B cell (primary cell): Measurements from ENCODE around the gene TRIAP1. TPM values are rescaled to one million over a fixed set of nuclear protein-coding genes. Genes with fewer than 3 reads are reported as not detected.

Experiments used
- ATAC-seq: fragments of 200-7000 bp; cut with Tn5 transposase; one replicate; pipeline ENCODE4 v1.10.0; 2021; ENCODE audit warnings: low read depth, mild to moderate bottlenecking, moderate number of reproducible peaks, moderate library complexity
- CTCF ChIA-PET: fragments of 350-600 bp; sonication (Branson Sonifier 250); formaldehyde crosslinking; loops from one replicate; lab custom pipeline; 2021; ENCODE audit warnings: antibody characterized with exemption, inconsistent platforms; lab: Charles Lee
- POLR2A ChIA-PET: fragments of 350-600 bp; sonication (Branson Sonifier 250); formaldehyde crosslinking; loops from one replicate; lab custom pipeline; 2021; ENCODE audit warnings: antibody characterized with exemption; lab: Charles Lee
- DNase-seq: peaks from one replicate; pipeline ENCODE4 v3.0.0; 2013
- H2AFZ ChIP-seq: 2 replicates; pipeline ENCODE4 v1.6.1; 2012; ENCODE audit warnings: mild to moderate bottlenecking, low read depth, low read length; ENCODE audit not compliant: insufficient read depth, poor library complexity, severe bottlenecking
- H3K27ac ChIP-seq, 2 donors: 1 replicate in 1 of 2; 2 replicates in 1 of 2; pipeline ENCODE4 v1.5.1; 2012 to 2013; ENCODE audit warnings: low read length in 2 of 2, mild to moderate bottlenecking in 2 of 2, moderate library complexity in 1 of 2
- H3K27me3 ChIP-seq, 4 experiments: fragments of 200-600 bp in 1 of 4; sonication (generic) in 1 of 4; replicated peaks in 1 of 4; 1 replicate in 2 of 4; 2 replicates in 2 of 4; pipeline versions ENCODE4 v1.6.1 to v1.7.0; 2013 to 2016; ENCODE audit warnings: low read length in 3 of 4, mild to moderate bottlenecking in 2 of 4, mixed read lengths in 1 of 4, moderate library complexity in 1 of 4; ENCODE audit not compliant: insufficient read depth in 4 of 4, control insufficient read depth in 3 of 4; ENCODE audit errors: control extremely low read depth in 1 of 4
- H3K36me3 ChIP-seq, 2 experiments: replicated peaks in 1 of 2; 1 replicate in 1 of 2; 2 replicates in 1 of 2; pipeline versions ENCODE4 v1.6.1 to v1.7.1; 2013; ENCODE audit warnings: low read length in 1 of 2; ENCODE audit not compliant: insufficient read depth in 2 of 2, control insufficient read depth in 1 of 2; ENCODE audit errors: control extremely low read depth in 1 of 2, extremely low read depth in 1 of 2
- H3K4me1 ChIP-seq, 2 donors: fragments of 200-600 bp in 1 of 2; sonication (generic) in 1 of 2; 1 replicate in 1 of 2; 2 replicates in 1 of 2; pipeline versions ENCODE4 v1.5.1 to v1.6.1; 2013 to 2017; ENCODE audit warnings: low read length in 2 of 2; ENCODE audit not compliant: control insufficient read depth in 2 of 2, insufficient read depth in 2 of 2
- H3K4me2 ChIP-seq: replicated peaks from 2 replicates; pipeline ENCODE3; 2012; ENCODE audit warnings: mild to moderate bottlenecking, low read depth, low read length; ENCODE audit not compliant: poor library complexity, severe bottlenecking
- H3K4me3 ChIP-seq, 5 experiments: fragments of 200-600 bp in 1 of 5; sonication (generic) in 1 of 5; 1 replicate in 3 of 5; 2 replicates in 2 of 5; pipeline versions ENCODE4 v1.5.1 to v1.7.0; 2011 to 2016; ENCODE audit warnings: low read length in 4 of 5, mild to moderate bottlenecking in 4 of 5, low read depth in 2 of 5, control low read depth in 1 of 5, moderate library complexity in 1 of 5; ENCODE audit not compliant: insufficient read depth in 1 of 5; ENCODE audit errors: control extremely low read depth in 1 of 5, extremely low read depth in 1 of 5
- H3K79me2 ChIP-seq: fragments of 200-600 bp; sonication (generic); one replicate; pipeline ENCODE4 v1.6.0; 2016; ENCODE audit warnings: low read length; ENCODE audit not compliant: control insufficient read depth, insufficient read depth
- H3K9ac ChIP-seq: fragments of 200-600 bp; sonication (generic); 2 replicates; pipeline ENCODE4 v1.6.1; 2017; ENCODE audit warnings: mild to moderate bottlenecking, low read length, moderate library complexity
- H3K9me3 ChIP-seq, 3 donors: one replicate each; pipeline versions ENCODE4 v1.6.1 to v1.7.1; 2013; ENCODE audit warnings: low read length in 2 of 3; ENCODE audit not compliant: control insufficient read depth in 2 of 3, insufficient read depth in 1 of 3; ENCODE audit errors: control extremely low read depth in 1 of 3
- H4K20me1 ChIP-seq: 2 replicates; pipeline ENCODE4 v1.6.0; 2012; ENCODE audit warnings: mild to moderate bottlenecking, low read length; ENCODE audit not compliant: insufficient read depth, control insufficient read depth, poor library complexity, severe bottlenecking
- H3K27ac Mint-ChIP-seq: one replicate; pipeline ENCODE4 v1.8.0; 2021; ENCODE audit warnings: mixed read lengths
- H3K27me3 Mint-ChIP-seq: one replicate; pipeline ENCODE4 v1.8.0; 2021; ENCODE audit warnings: mixed read lengths
- H3K4me1 Mint-ChIP-seq: one replicate; pipeline ENCODE4 v1.8.0; 2021; ENCODE audit warnings: mixed read lengths
- H3K4me3 Mint-ChIP-seq: one replicate; pipeline ENCODE4 v1.8.0; 2021; ENCODE audit warnings: mixed read lengths
- H3K9me3 Mint-ChIP-seq: one replicate; pipeline ENCODE4 v1.8.0; 2022; ENCODE audit warnings: mixed read lengths; ENCODE audit not compliant: insufficient read depth
- EZH2 ChIP-seq: IDR thresholded peaks from 2 replicates; pipeline ENCODE4 v1.6.1; 2012; ENCODE audit warnings: borderline replicate concordance, low read depth, mild to moderate bottlenecking, moderate library complexity, low read length; ENCODE audit not compliant: insufficient read depth, poor library complexity, severe bottlenecking
- WGBS: methylation state at CpG from one replicate; pipeline ENCODE4 v1.1.5; 2013; ENCODE audit warnings: missing lambda C conversion rate; ENCODE audit not compliant: insufficient coverage; 5-methylcytosine and 5-hydroxymethylcytosine counted together
- intact Hi-C: fragments of 100-400 bp; cut with micrococcal nuclease; formaldehyde crosslinking; loops from one replicate; pipeline ENCODE4 v1.10.0; 2022
- polyA plus RNA-seq: library from polyadenylated mRNA; depleted of rRNA; stranded (reverse); fragments of >200 nt; gene quantifications from 2 replicates; pipeline ENCODE4 v1.2.3, GENCODE V29; 2012
- total RNA-seq, 2 donors: library from RNA; stranded (reverse); fragments of 120-200 nt in 1 of 2; gene quantifications; 1 replicate in 1 of 2; 2 replicates in 1 of 2; pipeline versions ENCODE4 v1.2.3 to v1.2.4, GENCODE V29; 2013 to 2022
- TF ChIP-seq, protein P1 (sequence below): fragments of 200-600 bp; IDR thresholded peaks from one replicate; pipeline ENCODE4 v1.8.0; 2022; ENCODE audit warnings: antibody characterized with exemption, mild to moderate bottlenecking

TRIAP1 gene
- total and polyA plus RNA-seq, 2 donors (not counting 1 experiment from before 2014, with no cell fraction given), result 13.8 to 19.6 TPM

DNA sequence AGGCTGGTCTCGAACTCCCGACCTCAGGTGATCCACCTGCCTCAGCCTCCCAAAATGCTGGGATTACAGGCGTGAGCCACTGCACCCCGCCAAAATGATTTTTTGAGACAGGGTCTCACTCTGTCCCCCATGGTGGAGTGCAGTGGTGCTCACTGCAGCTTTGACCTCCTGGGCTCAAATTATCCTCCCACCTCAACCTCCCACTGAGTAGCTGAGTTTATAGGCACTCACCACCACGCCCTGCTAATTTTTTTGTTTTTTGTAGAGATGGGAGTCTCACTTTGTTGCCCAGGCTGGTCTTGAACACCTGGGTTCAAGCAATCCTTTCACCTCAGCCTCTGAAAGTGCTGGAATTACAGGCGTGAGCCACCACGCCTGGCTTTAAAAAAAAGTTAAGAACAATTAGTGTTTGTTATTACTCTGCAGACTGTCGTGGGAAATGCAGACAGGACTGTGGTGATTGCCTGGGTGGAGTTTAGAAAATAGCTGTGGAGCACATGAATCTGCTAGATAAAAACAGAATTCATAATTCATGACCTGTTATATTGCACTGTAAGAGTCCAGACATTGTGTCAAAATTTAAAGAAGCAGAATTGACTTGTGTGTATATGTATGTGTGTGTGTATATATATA is 17.5 kb downstream of the TRIAP1 start:
- CTCF ChIA-PET, result interaction anchor here (0.6 to 2.3 kb wide), 8 partner anchors 21 to 228 kb away, joined by 3 to 10 read pairs (median 4); partner anchors contain the start of gene RPLP0
- Histone ChIP-seq H2AFZ (no peak overlapping the region), H3K4me1 (no peaks in the 10 kb centered on the region), H3K4me2 (no peak overlapping the region), H3K9me3 (peaks cover 0 to 8% (median 2%) of the 10 kb centered on the region in 3 donors), H3K79me2 (no peaks in the 10 kb centered on the region), H3K27ac (no peak overlapping the region), H3K27me3 (peaks cover 0 to 16% (median 3%) of the 10 kb centered on the region in 4 experiments), H3K9ac (no peak overlapping the region), H4K20me1 (no peaks in the 10 kb centered on the region), H3K4me3 (no peak overlapping the region), H3K36me3 (no peaks in the 10 kb centered on the region)
- no peak overlapping the region for H3K27ac Mint-ChIP-seq
- H3K4me3 Mint-ChIP-seq, result no peak overlapping the region
- H3K4me1 Mint-ChIP-seq, result no peaks in the 10 kb centered on the region
- DNase-seq (no peak), ATAC-seq (no peak)
- no peaks in the 10 kb centered on the region for H3K9me3 Mint-ChIP-seq
- TF ChIP-seq, protein P1, sequence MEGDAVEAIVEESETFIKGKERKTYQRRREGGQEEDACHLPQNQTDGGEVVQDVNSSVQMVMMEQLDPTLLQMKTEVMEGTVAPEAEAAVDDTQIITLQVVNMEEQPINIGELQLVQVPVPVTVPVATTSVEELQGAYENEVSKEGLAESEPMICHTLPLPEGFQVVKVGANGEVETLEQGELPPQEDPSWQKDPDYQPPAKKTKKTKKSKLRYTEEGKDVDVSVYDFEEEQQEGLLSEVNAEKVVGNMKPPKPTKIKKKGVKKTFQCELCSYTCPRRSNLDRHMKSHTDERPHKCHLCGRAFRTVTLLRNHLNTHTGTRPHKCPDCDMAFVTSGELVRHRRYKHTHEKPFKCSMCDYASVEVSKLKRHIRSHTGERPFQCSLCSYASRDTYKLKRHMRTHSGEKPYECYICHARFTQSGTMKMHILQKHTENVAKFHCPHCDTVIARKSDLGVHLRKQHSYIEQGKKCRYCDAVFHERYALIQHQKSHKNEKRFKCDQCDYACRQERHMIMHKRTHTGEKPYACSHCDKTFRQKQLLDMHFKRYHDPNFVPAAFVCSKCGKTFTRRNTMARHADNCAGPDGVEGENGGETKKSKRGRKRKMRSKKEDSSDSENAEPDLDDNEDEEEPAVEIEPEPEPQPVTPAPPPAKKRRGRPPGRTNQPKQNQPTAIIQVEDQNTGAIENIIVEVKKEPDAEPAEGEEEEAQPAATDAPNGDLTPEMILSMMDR, result no peak
- no peak for TF ChIP-seq EZH2
- WGBS, result 71% methylated on average over 6 of the region's 8 CpGs
- peaks cover 20% of the 10 kb centered on the region for H3K27me3 Mint-ChIP-seq
- POLR2A ChIA-PET, result interaction anchor here (0.6 to 0.8 kb wide), 3 partner anchors 11 to 244 kb away, joined by 3 to 4 read pairs (median 4); no protein-coding TSS in a partner anchor
- intact Hi-C loops, result no loop called here

DNA sequence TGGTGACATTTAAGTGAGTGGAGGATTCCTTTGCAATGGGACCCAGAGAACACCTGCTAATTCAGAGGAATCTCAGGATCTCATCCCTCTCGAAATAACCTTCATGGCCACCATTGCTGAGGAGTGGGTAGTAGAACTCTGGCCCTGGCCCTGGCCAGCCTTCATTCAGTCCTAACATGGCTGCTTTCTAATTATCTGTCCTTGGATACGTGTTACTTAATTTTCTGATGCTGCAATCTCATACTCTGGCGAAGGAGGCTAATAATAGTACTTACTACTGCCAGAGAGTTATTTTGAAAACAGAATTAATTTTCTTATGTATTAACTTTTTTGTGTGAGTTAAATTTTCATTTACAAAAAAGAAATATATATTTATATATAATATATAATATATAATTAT is 20.4 kb downstream of the TRIAP1 start:
- H3K79me2 ChIP-seq, result no peaks in the 10 kb centered on the region
- Mint-ChIP-seq H3K4me1 (no peaks in the 10 kb centered on the region), H3K27ac (no peak overlapping the region), H3K27me3 (peaks cover 13% of the 10 kb centered on the region), H3K4me3 (no peak overlapping the region), H3K9me3 (no peaks in the 10 kb centered on the region)
- no peak overlapping the region for H3K27ac ChIP-seq
- no CpG with 5 or more reads among the region's 3 CpGs for WGBS
- no peak for ATAC-seq
- no peaks in the 10 kb centered on the region for H3K4me1 ChIP-seq
- no peak overlapping the region for H3K4me3 ChIP-seq
- DNase-seq, result no peak
- H3K9ac ChIP-seq, result no peak overlapping the region
- ChIA-PET CTCF (no interaction called here), POLR2A (no interaction called here)
- no peak overlapping the region for H3K4me2 ChIP-seq
- H3K36me3 ChIP-seq, result no peaks in the 10 kb centered on the region
- H3K9me3 ChIP-seq, result peaks cover 0 to 6% (median 2%) of the 10 kb centered on the region in 3 donors
- no peak for TF ChIP-seq EZH2
- TF ChIP-seq, protein P1, result no peak
- H3K27me3 ChIP-seq, result peaks cover 0 to 3% (median 0%) of the 10 kb centered on the region in 4 experiments
- intact Hi-C loops, result no loop called here
- no peak overlapping the region for H2AFZ ChIP-seq
- no peaks in the 10 kb centered on the region for H4K20me1 ChIP-seq
